SIG-M5 treated with dmso at 0.1 percent for 504 hours (cell line): Measurements from ENCODE around the gene TBCA.
"Not testable (repeated sequence)": the region's sequence is repeated elsewhere in the genome, so short reads cannot be mapped to it uniquely, and the experiment has no call there.

Source experiments
- DNase-seq: peaks from one replicate; lab custom pipeline; 2025; ENCODE audit not compliant: unreplicated experiment; lab: John Stamatoyannopoulos, UW

TBCA gene

GRCh38 chr5:77773734-77774280, 2.3 kb downstream of the TBCA start:
- no peak for DNase-seq

- no peak for DNase-seq
Observed at GRCh38 chr5:77772729-77773128, 3.4 kb downstream of the TBCA start.

- DNase-seq = no peak
Observed at GRCh38 chr5:77771452-77771851, 4.7 kb downstream of the TBCA start.

GRCh38 chr5:77770293-77771005, 5.7 kb downstream of the TBCA start:
- no peak for DNase-seq

GRCh38 chr5:77768978-77769377, 7.2 kb downstream of the TBCA start:
- DNase-seq = no peak

- no peak for DNase-seq
Observed at GRCh38 chr5:77767301-77767700, 8.8 kb downstream of the TBCA start.

GRCh38 chr5:77761606-77762005, 14.5 kb downstream of the TBCA start:
- DNase-seq = no peak

- no peak for DNase-seq
Observed at GRCh38 chr5:77758141-77758938, 17.8 kb downstream of the TBCA start.

GRCh38 chr5:77751328-77752023, 24.7 kb downstream of the TBCA start:
- no peak for DNase-seq

GRCh38 chr5:77750928-77751327, 25.2 kb downstream of the TBCA start:
- not testable (repeated sequence) for DNase-seq

- DNase-seq = no peak
Observed at GRCh38 chr5:77748160-77748559, 28.0 kb downstream of the TBCA start.

- DNase-seq = no peak
Observed at GRCh38 chr5:77744116-77744515, 32.0 kb downstream of the TBCA start.

GRCh38 chr5:77743181-77743580, 33.0 kb downstream of the TBCA start:
- DNase-seq = no peak

GRCh38 chr5:77741608-77742007, 34.5 kb downstream of the TBCA start:
- DNase-seq = no peak

- no peak for DNase-seq
Observed at GRCh38 chr5:77734885-77735284, 41.3 kb downstream of the TBCA start.

- no peak for DNase-seq
Observed at GRCh38 chr5:77733130-77733529, 43.0 kb downstream of the TBCA start.

GRCh38 chr5:77727190-77727589, 48.9 kb downstream of the TBCA start:
- DNase-seq = no peak

- no peak for DNase-seq
Observed at GRCh38 chr5:77725616-77726015, 50.5 kb downstream of the TBCA start.

GRCh38 chr5:77724934-77725333, 51.2 kb downstream of the TBCA start:
- no peak for DNase-seq

GRCh38 chr5:77719666-77720363, 56.3 kb downstream of the TBCA start:
- no peak for DNase-seq
